OCI-LY1 (cell line): ENCODE measurements around the gene PRUNE1.

ENCODE experiments used
- EZH2 ChIP-seq: fragments of 200-600 bp; sonication (generic), shearing (Covaris generic); IDR thresholded peaks from 2 replicates; pipeline ENCODE4 v1.8.0; 2017; ENCODE audit warnings: borderline replicate concordance, mixed run types, mild to moderate bottlenecking, antibody characterized with exemption, low read length, moderate library complexity, mixed read lengths
- TF ChIP-seq, protein P1 (sequence below): fragments of 200-600 bp; sonication (generic), shearing (Covaris generic); IDR thresholded peaks from 2 replicates; pipeline ENCODE4 v1.5.1; 2017; ENCODE audit warnings: mild to moderate bottlenecking, antibody characterized with exemption, low read length, moderate library complexity, mixed read lengths

DNA sequence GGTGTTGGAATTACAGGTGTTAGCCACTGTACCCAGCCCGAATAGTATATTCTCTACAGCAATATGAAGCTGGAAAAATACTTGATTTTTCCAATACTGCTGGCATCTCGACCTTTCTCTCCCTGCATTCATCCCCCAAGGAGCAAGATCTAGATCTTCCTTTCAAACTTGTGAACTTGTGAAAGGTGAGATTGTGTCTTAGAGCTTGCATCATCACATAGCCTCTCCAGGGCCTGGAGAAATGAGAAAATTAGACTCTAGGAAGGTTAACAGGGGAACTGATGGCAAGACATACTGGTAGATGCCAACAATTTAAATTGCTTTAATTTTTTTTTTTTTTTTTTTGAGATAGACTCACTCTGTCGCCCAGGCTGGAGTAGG, 2.1 kb downstream of the PRUNE1 start:
- TF ChIP-seq, protein P1, sequence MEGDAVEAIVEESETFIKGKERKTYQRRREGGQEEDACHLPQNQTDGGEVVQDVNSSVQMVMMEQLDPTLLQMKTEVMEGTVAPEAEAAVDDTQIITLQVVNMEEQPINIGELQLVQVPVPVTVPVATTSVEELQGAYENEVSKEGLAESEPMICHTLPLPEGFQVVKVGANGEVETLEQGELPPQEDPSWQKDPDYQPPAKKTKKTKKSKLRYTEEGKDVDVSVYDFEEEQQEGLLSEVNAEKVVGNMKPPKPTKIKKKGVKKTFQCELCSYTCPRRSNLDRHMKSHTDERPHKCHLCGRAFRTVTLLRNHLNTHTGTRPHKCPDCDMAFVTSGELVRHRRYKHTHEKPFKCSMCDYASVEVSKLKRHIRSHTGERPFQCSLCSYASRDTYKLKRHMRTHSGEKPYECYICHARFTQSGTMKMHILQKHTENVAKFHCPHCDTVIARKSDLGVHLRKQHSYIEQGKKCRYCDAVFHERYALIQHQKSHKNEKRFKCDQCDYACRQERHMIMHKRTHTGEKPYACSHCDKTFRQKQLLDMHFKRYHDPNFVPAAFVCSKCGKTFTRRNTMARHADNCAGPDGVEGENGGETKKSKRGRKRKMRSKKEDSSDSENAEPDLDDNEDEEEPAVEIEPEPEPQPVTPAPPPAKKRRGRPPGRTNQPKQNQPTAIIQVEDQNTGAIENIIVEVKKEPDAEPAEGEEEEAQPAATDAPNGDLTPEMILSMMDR, result no peak
- TF ChIP-seq EZH2, result no peak
